ENCODE results near the gene PHAF1.

Gene PHAF1

DNA sequence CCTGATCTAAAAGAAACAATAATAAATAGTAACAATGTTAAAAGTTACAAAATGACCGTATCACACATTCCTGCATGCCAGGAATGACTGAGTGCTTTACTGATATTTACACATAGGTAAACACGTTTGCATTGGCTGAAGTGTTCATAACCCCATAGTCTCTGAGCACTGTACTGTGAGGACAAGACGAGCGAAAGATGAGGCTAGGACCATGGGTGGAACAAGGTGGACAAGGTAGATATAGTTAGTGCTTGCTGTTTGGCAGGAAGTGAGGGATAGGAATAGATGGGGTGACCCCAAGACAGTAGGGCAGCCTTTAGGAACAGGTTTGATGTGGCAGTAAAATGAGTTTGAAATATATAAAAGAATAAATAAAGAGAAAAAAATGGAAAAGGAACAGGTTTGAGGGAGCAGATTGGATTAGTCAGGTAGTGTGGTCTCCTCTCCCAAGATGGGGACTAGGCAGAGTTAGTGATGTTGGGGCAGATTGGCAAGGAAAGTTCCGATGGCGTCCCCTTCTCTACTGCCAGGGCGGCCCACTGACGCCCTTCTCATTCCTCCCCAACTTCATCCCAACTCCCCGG lies 81.8 kb downstream of the PHAF1 start:
- TF ChIP-seq GATA2 (IDR thresholded peaks at IDR 0.05; ENCODE audit: low read depth, low read length) (no peak), GATA3 (IDR thresholded peaks at IDR 0.05; ENCODE audit: low read depth, low read length) (no peak)

DNA sequence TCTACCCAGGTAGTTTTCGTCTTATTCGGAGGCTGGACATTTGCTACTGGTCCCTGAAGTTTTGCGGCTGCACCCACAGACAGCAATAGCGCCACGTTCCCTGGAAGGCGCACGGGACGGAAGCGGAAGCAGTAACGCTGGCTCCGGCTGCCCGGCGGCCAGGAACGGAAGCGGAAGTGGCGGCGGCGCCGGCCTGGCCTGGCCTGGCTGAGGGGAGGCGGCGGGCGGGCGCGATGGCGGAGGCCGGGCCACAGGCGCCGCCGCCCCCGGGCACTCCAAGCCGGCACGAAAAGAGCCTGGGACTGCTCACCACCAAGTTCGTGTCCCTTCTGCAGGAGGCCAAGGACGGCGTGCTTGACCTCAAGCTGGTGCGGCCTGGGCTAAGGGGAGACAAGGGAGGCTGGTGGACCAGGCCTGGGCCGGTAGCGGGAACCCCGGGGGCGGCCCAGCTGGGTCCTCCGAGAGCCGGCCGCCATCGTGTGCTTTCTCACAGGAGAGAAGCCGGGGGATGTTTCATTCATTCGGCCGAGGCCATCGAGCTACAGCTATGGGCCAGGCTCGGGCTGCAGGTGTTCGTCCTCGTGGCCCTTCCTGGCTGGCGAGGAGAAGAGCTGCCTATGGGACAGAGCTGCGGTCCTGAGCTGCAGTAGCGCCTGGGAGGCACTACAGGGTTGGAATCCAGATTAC lies 82.4 kb downstream of the PHAF1 start, which contains the start of gene E2F4:
Gene E2F4 (plus strand): TSS at position 161 of the 687 bp plus-strand sequence. CDS start 73 bp downstream, at position 234.
- TF ChIP-seq GATA2 (IDR thresholded peaks at IDR 0.05; ENCODE audit: low read depth, low read length) (no peak), GATA3 (IDR thresholded peaks at IDR 0.05; ENCODE audit: low read depth, low read length) (no peak)

DNA sequence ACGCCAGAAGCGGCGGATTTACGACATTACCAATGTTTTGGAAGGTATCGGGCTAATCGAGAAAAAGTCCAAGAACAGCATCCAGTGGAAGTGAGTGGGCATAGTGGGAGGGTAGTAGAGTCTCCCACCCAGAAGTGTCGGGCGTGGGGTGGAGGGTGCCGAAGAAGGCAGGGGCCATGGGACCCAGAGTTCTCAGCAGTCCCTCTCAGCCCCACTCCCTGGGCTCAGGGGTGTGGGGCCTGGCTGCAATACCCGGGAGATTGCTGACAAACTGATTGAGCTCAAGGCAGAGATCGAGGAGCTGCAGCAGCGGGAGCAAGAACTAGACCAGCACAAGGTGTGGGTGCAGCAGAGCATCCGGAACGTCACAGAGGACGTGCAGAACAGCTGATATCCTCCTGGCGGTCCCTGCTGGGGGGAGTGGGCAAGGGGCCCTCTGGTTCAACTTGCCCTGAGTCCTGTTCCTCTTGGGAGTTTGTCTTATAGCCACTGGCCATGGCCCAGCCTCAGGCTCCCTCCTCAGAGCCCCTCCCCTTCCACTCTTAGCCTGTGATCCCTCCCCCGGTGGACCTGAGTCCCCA lies 83.1 kb downstream of the PHAF1 start:
- no peak for TF ChIP-seq GATA3 (IDR thresholded peaks at IDR 0.05; ENCODE audit: low read depth, low read length)
- TF ChIP-seq GATA2 (IDR thresholded peaks at IDR 0.05; ENCODE audit: low read depth, low read length) = no peak

DNA sequence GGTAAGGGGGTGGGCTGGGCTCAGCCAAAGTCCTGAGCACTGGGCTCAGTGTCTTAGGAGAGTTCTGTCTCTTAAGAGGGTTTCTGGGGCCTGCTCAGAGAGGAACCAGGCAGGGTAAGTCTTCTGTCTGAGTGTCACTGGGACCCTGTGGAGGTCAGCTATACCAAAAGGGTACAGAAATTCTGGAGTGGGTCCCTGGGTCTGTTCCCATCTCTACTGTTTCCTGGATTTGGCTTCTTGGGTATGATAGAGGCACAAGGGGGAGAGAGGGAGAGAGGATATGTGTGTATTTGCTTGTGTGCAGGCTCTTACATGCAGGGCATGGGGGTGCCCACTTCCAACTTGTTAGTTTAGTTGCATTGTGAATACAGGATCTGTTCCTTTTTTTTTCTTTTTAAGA lies 83.8 kb downstream of the PHAF1 start:
- no peak for TF ChIP-seq GATA2 (IDR thresholded peaks at IDR 0.05; ENCODE audit: low read depth, low read length)
- no peak for TF ChIP-seq GATA3 (IDR thresholded peaks at IDR 0.05; ENCODE audit: low read depth, low read length)

DNA sequence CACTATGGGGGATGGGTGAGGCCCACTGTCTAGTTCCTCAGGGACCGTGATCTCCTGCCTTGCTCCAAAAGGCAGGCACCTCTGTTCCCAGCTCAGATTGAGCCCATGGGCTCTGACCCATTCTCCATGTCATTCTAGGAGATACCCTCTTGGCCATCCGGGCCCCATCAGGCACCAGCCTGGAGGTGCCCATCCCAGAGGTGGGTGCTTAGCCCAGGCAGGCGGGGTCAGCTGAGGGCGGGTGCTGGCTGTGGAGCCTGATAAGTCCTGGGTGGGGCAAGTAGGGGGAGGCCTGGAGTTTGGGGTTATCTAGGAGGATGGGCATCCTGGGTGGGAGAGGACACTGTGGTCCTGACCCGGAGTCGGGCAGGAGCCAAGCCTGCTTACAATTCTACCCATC lies 84.5 kb downstream of the PHAF1 start:
- TF ChIP-seq GATA3 (IDR thresholded peaks at IDR 0.05; ENCODE audit: low read depth, low read length) = no peak
- TF ChIP-seq GATA2 (IDR thresholded peaks at IDR 0.05; ENCODE audit: low read depth, low read length) = no peak

DNA sequence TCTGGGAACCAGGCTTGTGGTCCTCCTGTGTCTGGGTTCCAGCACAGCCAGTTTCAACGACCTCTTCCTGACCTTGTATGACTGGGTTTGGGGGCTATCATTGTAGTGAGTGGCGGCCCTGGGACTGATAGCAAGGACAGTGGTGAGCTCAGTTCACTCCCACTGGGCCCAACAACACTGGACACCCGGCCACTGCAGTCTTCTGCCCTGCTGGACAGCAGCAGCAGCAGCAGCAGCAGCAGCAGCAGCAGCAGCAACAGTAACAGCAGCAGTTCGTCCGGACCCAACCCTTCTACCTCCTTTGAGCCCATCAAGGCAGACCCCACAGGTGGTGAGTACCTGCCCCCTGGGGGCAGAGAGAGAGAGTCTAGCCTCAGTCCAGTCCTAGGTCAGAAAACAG lies 85.9 kb downstream of the PHAF1 start:
- TF ChIP-seq GATA3 (IDR thresholded peaks at IDR 0.05; ENCODE audit: low read depth, low read length) (no peak), GATA2 (IDR thresholded peaks at IDR 0.05; ENCODE audit: low read depth, low read length) (no peak)

DNA sequence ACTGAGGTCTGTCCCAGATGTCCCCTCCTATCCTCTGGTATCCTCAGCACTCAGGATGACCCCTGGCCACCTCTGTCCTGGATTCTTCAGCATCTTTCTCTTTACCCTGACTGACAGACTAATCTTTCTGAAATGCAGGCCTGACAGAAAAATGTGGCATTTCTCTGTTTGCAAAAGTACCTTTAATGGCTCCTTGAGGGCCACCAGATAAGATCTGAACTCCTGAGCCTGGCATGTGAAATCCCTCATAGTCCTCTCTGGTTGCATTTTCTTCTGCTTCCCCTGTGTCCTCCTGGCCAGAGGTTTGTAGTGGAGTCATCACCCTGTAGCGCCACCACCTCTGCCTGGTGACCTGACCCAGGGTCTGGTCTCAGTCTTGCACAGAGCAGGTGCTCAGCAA lies 87.1 kb downstream of the PHAF1 start:
- TF ChIP-seq GATA2 (IDR thresholded peaks at IDR 0.05; ENCODE audit: low read depth, low read length) = no peak
- no peak for TF ChIP-seq GATA3 (IDR thresholded peaks at IDR 0.05; ENCODE audit: low read depth, low read length)

DNA sequence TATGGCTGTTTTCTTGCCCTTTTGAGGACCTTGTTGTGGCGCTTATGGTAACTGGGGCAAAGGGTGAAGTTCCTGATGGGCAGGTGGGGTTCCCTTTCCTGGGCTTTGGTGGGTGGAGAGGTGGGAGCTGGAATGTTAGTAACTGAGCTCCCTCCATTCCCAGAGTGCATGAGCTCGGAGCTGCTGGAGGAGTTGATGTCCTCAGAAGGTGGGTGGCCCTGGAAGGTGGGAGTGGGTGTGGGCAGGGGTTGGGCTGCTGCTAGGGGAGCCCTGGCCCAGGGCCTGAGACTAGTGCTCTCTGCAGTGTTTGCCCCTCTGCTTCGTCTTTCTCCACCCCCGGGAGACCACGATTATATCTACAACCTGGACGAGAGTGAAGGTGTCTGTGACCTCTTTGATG lies 88.0 kb downstream of the PHAF1 start:
- TF ChIP-seq GATA3 (IDR thresholded peaks at IDR 0.05; ENCODE audit: low read depth, low read length) (no peak), GATA2 (IDR thresholded peaks at IDR 0.05; ENCODE audit: low read depth, low read length) (no peak)
